ENCODE results near the gene OMP. TPM values are rescaled to one million over a fixed set of nuclear protein-coding genes. Genes with fewer than 3 reads are reported as not detected.

The OMP gene
- total RNA-seq, 6 donors from 2014 or later, result 0.77 to 5.2 TPM; not detected in 4

Other genes with a start within 250 kb of the OMP start
- gene ACER3, start 241.9 kb upstream of the OMP start, total RNA-seq, result 10 to 100 TPM; 10.5 to 46.7 (median 17.1) TPM
- under 1 TPM in 2 of 6 donors, not detected in 4; 0.10 to 0.61 TPM for gene B3GNT6, start 68.4 kb upstream of the OMP start, total RNA-seq
- gene CAPN5, start 35.9 kb upstream of the OMP start, total RNA-seq, result 1 to 10 TPM; 2.6 to 8.4 (median 4.4) TPM
- 10 to 100 TPM in 1 of 6 donors, 1 to 10 TPM in 5; 2.4 to 27.2 (median 6.2) TPM for gene MYO7A, start 25.4 kb downstream of the OMP start, total RNA-seq
- gene GDPD4, start 198.8 kb downstream of the OMP start, total RNA-seq, result not detected